SIG-M5 (cell line): ENCODE data around the gene CKAP4.

Experiments used
- DNase-seq: peaks from one replicate; lab custom pipeline; 2025; lab: John Stamatoyannopoulos, UW

CKAP4 gene

GRCh38 chr12:106274012-106274411 is 26.2 kb upstream of the CKAP4 start:
- DNase-seq, result no peak

GRCh38 chr12:106273491-106273890 is 25.7 kb upstream of the CKAP4 start:
- DNase-seq, result no peak

GRCh38 chr12:106271575-106272505 is 24.0 kb upstream of the CKAP4 start:
- DNase-seq, result no peak

- DNase-seq, result no peak
These were observed 21.4 kb upstream of the CKAP4 start for GRCh38 chr12:106269150-106269771.

GRCh38 chr12:106267535-106267934 is 19.7 kb upstream of the CKAP4 start:
- peak; percentile 54 for DNase-seq

- no peak for DNase-seq
These were observed 17.3 kb upstream of the CKAP4 start for GRCh38 chr12:106265116-106265515.

GRCh38 chr12:106258935-106259334 is 11.1 kb upstream of the CKAP4 start:
- DNase-seq, result no peak

GRCh38 chr12:106258226-106258625 is 10.4 kb upstream of the CKAP4 start:
- no peak for DNase-seq

GRCh38 chr12:106256524-106256923 is 8.7 kb upstream of the CKAP4 start:
- DNase-seq, result no peak

GRCh38 chr12:106255952-106256351 is 8.1 kb upstream of the CKAP4 start:
- DNase-seq, result no peak

GRCh38 chr12:106255493-106255892 is 7.7 kb upstream of the CKAP4 start:
- DNase-seq, result no peak

- no peak for DNase-seq
These were observed 6.9 kb upstream of the CKAP4 start for GRCh38 chr12:106254724-106255123.

- DNase-seq, result no peak
These were observed 4.0 kb upstream of the CKAP4 start for GRCh38 chr12:106251631-106252455.

- no peak for DNase-seq
These were observed 1.8 kb upstream of the CKAP4 start for GRCh38 chr12:106249411-106250135.

GRCh38 chr12:106248846-106249371 is 1.1 kb upstream of the CKAP4 start:
- DNase-seq, result peak; percentile 70

GRCh38 chr12:106248312-106248845 is 559 bp upstream of the CKAP4 start:
- DNase-seq, result no peak

- no peak for DNase-seq
These were observed 738 bp downstream of the CKAP4 start for GRCh38 chr12:106246891-106247673.

GRCh38 chr12:106245767-106246166 is 2.1 kb downstream of the CKAP4 start:
- DNase-seq, result no peak

GRCh38 chr12:106243620-106244019 is 4.2 kb downstream of the CKAP4 start:
- no peak for DNase-seq

GRCh38 chr12:106240821-106241220 is 7.0 kb downstream of the CKAP4 start:
- no peak for DNase-seq

- DNase-seq, result no peak
These were observed 7.9 kb downstream of the CKAP4 start for GRCh38 chr12:106239951-106240335.
